ENCODE measurements around the gene DCC. TPM values are rescaled to one million over a fixed set of nuclear protein-coding genes. Genes with fewer than 3 reads are reported as not detected.

Gene DCC
- total RNA-seq, 4 donors from 2014 or later: 0.13 TPM; not detected in 3

GRCh38 chr18:52950155-52950554, 610.2 kb downstream of the DCC start:
- no peak overlapping the region for H3K4me3 ChIP-seq (ENCODE audit: low read depth, poor library complexity, severe bottlenecking)
- TF ChIP-seq POLR2A (IDR thresholded peaks at IDR 0.05): no peak
- no peak for DNase-seq (ENCODE audit: low spot score in 2 of 2)
- intact Hi-C loops (cut with DNase I; ENCODE audit: low total_unique reads): no loop called here

- no peak overlapping the region for H3K4me3 ChIP-seq (ENCODE audit: low read depth, poor library complexity, severe bottlenecking)
- no peak for DNase-seq (ENCODE audit: low spot score in 2 of 2)
- intact Hi-C loops (cut with DNase I; ENCODE audit: low total_unique reads): no loop called here
- TF ChIP-seq, protein P1, sequence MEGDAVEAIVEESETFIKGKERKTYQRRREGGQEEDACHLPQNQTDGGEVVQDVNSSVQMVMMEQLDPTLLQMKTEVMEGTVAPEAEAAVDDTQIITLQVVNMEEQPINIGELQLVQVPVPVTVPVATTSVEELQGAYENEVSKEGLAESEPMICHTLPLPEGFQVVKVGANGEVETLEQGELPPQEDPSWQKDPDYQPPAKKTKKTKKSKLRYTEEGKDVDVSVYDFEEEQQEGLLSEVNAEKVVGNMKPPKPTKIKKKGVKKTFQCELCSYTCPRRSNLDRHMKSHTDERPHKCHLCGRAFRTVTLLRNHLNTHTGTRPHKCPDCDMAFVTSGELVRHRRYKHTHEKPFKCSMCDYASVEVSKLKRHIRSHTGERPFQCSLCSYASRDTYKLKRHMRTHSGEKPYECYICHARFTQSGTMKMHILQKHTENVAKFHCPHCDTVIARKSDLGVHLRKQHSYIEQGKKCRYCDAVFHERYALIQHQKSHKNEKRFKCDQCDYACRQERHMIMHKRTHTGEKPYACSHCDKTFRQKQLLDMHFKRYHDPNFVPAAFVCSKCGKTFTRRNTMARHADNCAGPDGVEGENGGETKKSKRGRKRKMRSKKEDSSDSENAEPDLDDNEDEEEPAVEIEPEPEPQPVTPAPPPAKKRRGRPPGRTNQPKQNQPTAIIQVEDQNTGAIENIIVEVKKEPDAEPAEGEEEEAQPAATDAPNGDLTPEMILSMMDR (IDR thresholded peaks at IDR 0.05): no peak
- TF ChIP-seq POLR2A (IDR thresholded peaks at IDR 0.05): no peak
- 63 to 70% methylated on average over 3 of the region's 3 CpGs for WGBS, 2 donors
These were observed 613.4 kb downstream of the DCC start for GRCh38 chr18:52953387-52953786.

- TF ChIP-seq, protein P1 (IDR thresholded peaks at IDR 0.05): no peak
- TF ChIP-seq POLR2A (IDR thresholded peaks at IDR 0.05): no peak
- H3K4me3 ChIP-seq (ENCODE audit: low read depth, poor library complexity, severe bottlenecking): no peak overlapping the region
- intact Hi-C loops (cut with DNase I; ENCODE audit: low total_unique reads): no loop called here
- 63 to 69% methylated on average over 2 of the region's 2 CpGs for WGBS, 2 donors
- DNase-seq (ENCODE audit: low spot score in 2 of 2): no peak
These were observed 623.5 kb downstream of the DCC start for GRCh38 chr18:52963481-52963880.

DNA sequence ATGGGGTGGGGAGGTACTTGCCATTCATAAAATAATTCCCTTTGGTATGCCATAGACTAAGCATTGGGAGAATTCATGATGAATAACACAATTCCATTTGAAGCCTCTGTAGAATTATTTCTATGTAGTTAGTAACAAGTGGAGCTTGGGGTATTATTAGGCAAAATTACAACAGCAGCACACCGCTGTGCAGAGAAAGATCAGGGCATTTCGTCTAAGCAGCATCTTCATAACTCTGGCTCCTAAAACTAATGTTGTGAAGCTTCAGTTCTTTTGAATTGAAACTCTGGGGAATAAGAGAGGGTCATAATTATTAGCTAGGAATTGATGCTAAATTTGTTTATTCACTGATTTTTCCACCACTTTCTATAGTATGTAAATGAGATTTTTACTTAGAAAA, 630.7 kb downstream of the DCC start:
- 85 to 91% methylated on average over 2 of the region's 2 CpGs for WGBS, 2 donors
- H3K4me3 ChIP-seq (ENCODE audit: low read depth, poor library complexity, severe bottlenecking): no peak overlapping the region
- intact Hi-C loops (cut with DNase I; ENCODE audit: low total_unique reads): no loop called here
- TF ChIP-seq, protein P1 (IDR thresholded peaks at IDR 0.05): no peak
- no peak for TF ChIP-seq POLR2A (IDR thresholded peaks at IDR 0.05)
- DNase-seq (ENCODE audit: low spot score in 2 of 2): no peak

DNA sequence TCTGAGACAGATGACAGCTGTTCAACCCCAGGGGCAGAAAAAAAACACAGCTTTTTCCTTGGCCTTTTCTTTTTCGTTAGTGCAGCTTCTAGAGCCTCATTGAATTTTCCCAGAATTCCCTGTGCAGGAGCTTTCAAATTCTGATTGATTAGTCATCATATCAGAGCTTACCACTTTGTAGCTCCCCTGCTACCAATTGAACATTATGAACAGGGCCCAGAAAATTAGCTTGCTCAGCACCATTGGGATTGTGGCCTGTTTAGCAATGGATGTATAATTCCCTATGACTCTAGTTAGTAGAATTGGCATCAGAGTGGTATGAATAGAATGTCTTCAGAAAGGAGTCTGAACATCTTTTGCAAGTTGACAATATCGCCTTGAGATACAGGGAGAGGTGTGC, 631.1 kb downstream of the DCC start:
- no peak overlapping the region for H3K4me3 ChIP-seq (ENCODE audit: low read depth, poor library complexity, severe bottlenecking)
- DNase-seq (ENCODE audit: low spot score in 2 of 2): no peak
- TF ChIP-seq, protein P1 (IDR thresholded peaks at IDR 0.05): no peak
- no peak for TF ChIP-seq POLR2A (IDR thresholded peaks at IDR 0.05)
- intact Hi-C loops (cut with DNase I; ENCODE audit: low total_unique reads): no loop called here
- 65 to 71% methylated on average over 2 of the region's 2 CpGs for WGBS, 2 donors

DNA sequence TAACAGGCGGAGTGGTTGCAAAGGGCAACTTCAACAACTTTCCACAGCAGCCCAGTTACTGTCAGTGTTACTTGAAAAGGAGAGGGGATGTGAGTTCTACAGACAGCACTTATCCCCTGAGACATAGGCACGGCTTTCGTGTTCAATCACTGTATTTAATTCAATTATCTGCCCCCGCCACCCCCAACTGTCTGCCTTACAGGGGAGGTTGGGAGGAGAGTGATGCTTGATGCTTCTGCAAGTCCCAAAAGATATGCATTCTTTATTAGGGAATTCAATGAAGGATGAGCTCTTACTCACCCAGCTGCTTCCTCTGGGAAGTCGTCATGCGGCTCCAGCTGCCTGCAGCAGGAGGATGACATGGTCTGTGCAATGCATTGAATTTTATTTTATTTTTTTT, 639.9 kb downstream of the DCC start:
- intact Hi-C loops (cut with DNase I; ENCODE audit: low total_unique reads): no loop called here
- TF ChIP-seq, protein P1 (IDR thresholded peaks at IDR 0.05): no peak
- no peak for TF ChIP-seq POLR2A (IDR thresholded peaks at IDR 0.05)
- 53 to 83% methylated on average over 6 of the region's 6 CpGs for WGBS, 2 donors
- no peak overlapping the region for H3K4me3 ChIP-seq (ENCODE audit: low read depth, poor library complexity, severe bottlenecking)
- DNase-seq (ENCODE audit: low spot score in 2 of 2): no peak
